ENCODE data around the gene MYO15B. TPM values are rescaled to one million over a fixed set of nuclear protein-coding genes. Genes with fewer than 3 reads are reported as not detected.

Gene MYO15B
- total RNA-seq, 1 donor from 2014 or later = 5.4 TPM

DNA sequence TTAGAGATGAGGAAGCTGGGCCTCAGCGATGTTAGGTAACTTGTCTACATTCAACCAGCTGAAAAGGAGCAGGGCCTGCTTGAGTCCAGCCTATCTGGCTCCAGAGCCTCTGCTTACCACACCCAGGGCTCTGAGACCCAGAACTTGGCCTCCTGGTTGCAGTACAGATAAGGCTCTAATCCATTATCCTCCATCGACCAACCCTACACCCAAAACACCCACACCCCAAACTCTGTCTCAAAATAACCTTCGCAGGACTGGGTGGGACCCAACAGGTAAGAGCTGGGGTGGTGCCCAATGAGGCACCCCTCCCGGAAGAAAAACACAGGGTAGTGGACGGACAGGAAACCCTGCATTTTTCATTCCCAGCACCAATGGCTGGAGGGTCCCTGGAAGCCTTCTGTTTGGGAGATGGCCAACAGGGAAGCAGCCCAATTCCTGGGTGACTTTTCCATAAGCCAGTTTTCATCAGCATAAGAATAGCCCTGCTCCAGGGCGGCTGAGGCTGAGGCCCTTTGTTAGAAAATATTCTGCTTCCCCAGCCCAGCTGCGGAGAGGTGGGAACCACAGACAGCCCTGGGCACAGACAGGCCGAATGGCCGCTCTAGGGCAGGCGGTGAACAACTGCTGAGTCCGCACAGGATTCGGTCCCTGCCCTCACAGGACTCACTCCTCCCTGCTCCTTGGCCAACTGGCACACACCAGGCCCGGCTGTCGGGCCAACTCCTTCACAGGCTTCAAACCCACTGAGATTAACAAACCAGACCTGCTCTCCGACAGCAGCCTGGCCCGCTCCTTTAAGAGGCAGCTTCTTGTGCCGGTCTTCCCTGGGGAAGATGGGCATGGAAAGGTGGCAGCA lies 55.4 kb downstream of the MYO15B start:
- H3K4me3 ChIP-seq (ENCODE audit: low read depth, low read length) = no peak overlapping the region
- no peak for DNase-seq (ENCODE audit: low read depth)
- no peak for TF ChIP-seq CTCF (conservative IDR thresholded peaks at IDR 0.05; ENCODE audit: low read depth, low read length)

DNA sequence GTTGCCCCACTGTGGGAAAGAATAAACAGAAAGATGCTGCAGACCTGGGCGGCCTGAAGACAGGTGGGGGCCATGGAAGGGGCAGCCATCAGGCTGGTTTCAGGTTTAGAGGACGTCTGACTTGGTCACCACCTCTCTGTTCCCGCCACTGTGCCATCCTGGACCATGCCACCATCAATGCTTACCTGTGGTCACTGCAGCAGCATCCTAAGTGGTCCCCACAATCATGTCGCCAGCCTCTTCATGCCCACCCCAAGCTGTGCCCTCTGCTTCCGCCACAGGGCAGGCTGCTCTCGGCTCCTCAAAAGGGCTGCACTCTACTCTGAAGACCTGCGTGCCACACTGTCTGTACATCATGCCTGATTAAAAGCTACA lies 56.0 kb downstream of the MYO15B start:
- no peak for TF ChIP-seq CTCF (conservative IDR thresholded peaks at IDR 0.05; ENCODE audit: low read depth, low read length)

GRCh38 chr17:75645501-75645888 lies 57.9 kb downstream of the MYO15B start:
- peak overlapping the region; percentile 29 for H3K4me3 ChIP-seq (ENCODE audit: low read depth, low read length)

More for the DNA sequence above, 56.0 kb downstream of the MYO15B start:
- no peak overlapping the region for H3K4me3 ChIP-seq (ENCODE audit: low read depth, low read length)
- DNase-seq (ENCODE audit: low read depth) = no peak

GRCh38 chr17:75645889-75646637 lies 58.5 kb downstream of the MYO15B start:
- peak overlapping the region; percentile 45 for H3K4me3 ChIP-seq (ENCODE audit: low read depth, low read length)
- peak; percentile 64 for DNase-seq (ENCODE audit: low read depth)
- no peak for TF ChIP-seq CTCF (conservative IDR thresholded peaks at IDR 0.05; ENCODE audit: low read depth, low read length)

More at GRCh38 chr17:75645501-75645888, 57.9 kb downstream of the MYO15B start:
- no peak for TF ChIP-seq CTCF (conservative IDR thresholded peaks at IDR 0.05; ENCODE audit: low read depth, low read length)
- peak; percentile 84 for DNase-seq (ENCODE audit: low read depth)

DNA sequence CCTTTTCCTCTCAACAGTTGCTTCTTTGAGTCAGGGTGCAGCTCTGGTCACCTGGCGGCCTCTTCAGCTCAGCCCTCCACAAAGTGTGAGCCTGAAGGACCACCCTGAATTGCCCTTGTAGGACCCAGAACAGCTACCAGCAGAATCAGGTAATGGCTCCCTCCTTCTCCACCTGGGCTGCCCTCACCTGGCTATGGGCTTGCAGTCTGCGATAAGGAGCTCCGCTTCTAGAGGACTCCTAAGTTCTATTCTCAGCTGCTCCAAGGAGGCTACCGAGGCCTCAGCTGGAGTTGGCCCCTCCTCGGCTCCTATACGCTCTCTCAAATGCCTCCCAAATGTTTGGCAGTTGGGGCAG lies 59.0 kb downstream of the MYO15B start:
- DNase-seq (ENCODE audit: low read depth) = no peak
- TF ChIP-seq CTCF (conservative IDR thresholded peaks at IDR 0.05; ENCODE audit: low read depth, low read length) = no peak
- H3K4me3 ChIP-seq (ENCODE audit: low read depth, low read length) = peak overlapping the region; percentile 45

DNA sequence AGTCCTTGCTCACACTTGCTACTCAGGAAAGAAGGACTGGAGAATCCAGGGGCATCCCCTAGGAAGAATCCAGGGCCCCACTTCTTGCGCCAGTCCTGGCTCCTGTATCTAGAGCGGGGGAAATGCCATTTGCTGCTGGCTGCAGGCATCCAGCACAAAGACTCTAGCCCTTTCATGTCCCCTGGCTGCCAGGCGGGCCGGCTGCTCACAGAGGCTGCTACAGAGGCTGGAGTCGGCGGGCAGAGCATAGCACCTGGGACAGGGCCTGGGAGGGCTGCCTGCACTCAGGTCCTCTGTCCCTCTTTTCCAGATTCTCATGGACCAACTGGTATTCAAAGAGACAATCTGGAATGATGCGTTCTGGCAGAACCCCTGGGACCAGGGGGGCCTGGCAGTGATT lies 59.5 kb downstream of the MYO15B start:
- no peak for DNase-seq (ENCODE audit: low read depth)
- no peak overlapping the region for H3K4me3 ChIP-seq (ENCODE audit: low read depth, low read length)
- TF ChIP-seq CTCF (conservative IDR thresholded peaks at IDR 0.05; ENCODE audit: low read depth, low read length) = no peak

Data from epithelial cell of proximal tubule (primary cell).